Neural cell (in vitro differentiated cells): ENCODE measurements around the gene URAD. TPM values are rescaled to one million over a fixed set of nuclear protein-coding genes. Genes with fewer than 3 reads are reported as not detected.

Experiments
- H2AFZ ChIP-seq: fragments of 200-600, 300-800 bp; sonication (generic), shearing (Covaris generic); 2 replicates; pipeline ENCODE4 v1.6.0; 2014; ENCODE audit warnings: low read depth, mild to moderate bottlenecking, antibody characterized with exemption, low read length, moderate library complexity
- H3F3A ChIP-seq: fragments of 200-600 bp; shearing (Covaris generic); 2 replicates; pipeline ENCODE4 v1.6.1; 2016; ENCODE audit warnings: mild to moderate bottlenecking, moderate library complexity, mixed read lengths, antibody characterized with exemption, low read length; ENCODE audit not compliant: insufficient read depth, poor library complexity, severe bottlenecking
- H3K27ac ChIP-seq: fragments of 200-600, 300-800 bp; sonication (generic), shearing (Covaris generic); 2 replicates; pipeline ENCODE4 v1.5.1; 2014; ENCODE audit warnings: mild to moderate bottlenecking, low read length, moderate library complexity
- H3K27me3 ChIP-seq: fragments of 300-800, 200-600 bp; sonication (generic), shearing (Covaris generic); 2 replicates; pipeline ENCODE4 v1.6.0; 2014; ENCODE audit warnings: mild to moderate bottlenecking, low read depth, low read length, moderate library complexity; ENCODE audit not compliant: insufficient read depth
- H3K36me3 ChIP-seq: fragments of 300-800, 200-600 bp; sonication (generic), shearing (Covaris generic); 2 replicates; pipeline ENCODE4 v1.5.1; 2014; ENCODE audit warnings: mild to moderate bottlenecking, antibody characterized with exemption, low read length, moderate library complexity; ENCODE audit not compliant: insufficient read depth
- H3K4me2 ChIP-seq: fragments of 300-800, 200-600 bp; sonication (generic), shearing (Covaris generic); 2 replicates; pipeline ENCODE4 v1.6.0; 2014; ENCODE audit warnings: mild to moderate bottlenecking, low read length
- H3K4me3 ChIP-seq: fragments of 300-800, 200-600 bp; sonication (generic), shearing (Covaris generic); 2 replicates; pipeline ENCODE4 v1.5.1; 2014; ENCODE audit warnings: mild to moderate bottlenecking, low read length, moderate library complexity
- H3K79me2 ChIP-seq: fragments of 200-600 bp; shearing (Covaris generic); replicated peaks from 2 replicates; pipeline ENCODE4 v1.6.0; 2014; ENCODE audit warnings: mild to moderate bottlenecking, low read length, moderate library complexity; ENCODE audit not compliant: insufficient read depth
- H3K9ac ChIP-seq: fragments of 300-800, 200-600 bp; sonication (generic), shearing (Covaris generic); 2 replicates; pipeline ENCODE4 v1.6.1; 2016; ENCODE audit warnings: mild to moderate bottlenecking, low read length, mixed read lengths
- H3K9me2 ChIP-seq: fragments of 200-600 bp; shearing (Covaris generic); 2 replicates; pipeline ENCODE4 v1.6.1; 2016; ENCODE audit warnings: mild to moderate bottlenecking, low read length, mixed read lengths; ENCODE audit not compliant: insufficient read depth
- H3K9me3 ChIP-seq: fragments of 200-600, 300-800 bp; sonication (generic), shearing (Covaris generic); 2 replicates; pipeline ENCODE4 v1.6.1; 2016; ENCODE audit warnings: mild to moderate bottlenecking, mixed run types, low read length, moderate library complexity, mixed read lengths
- H4K20me1 ChIP-seq: fragments of 200-600 bp; shearing (Covaris generic); 2 replicates; pipeline ENCODE4 v1.6.1; 2016; ENCODE audit warnings: mild to moderate bottlenecking, mixed run types; ENCODE audit not compliant: insufficient read depth
- EP300 ChIP-seq: fragments of 450-650 bp; conservative IDR thresholded peaks from 2 replicates; pipeline ENCODE4 v1.6.1; 2014; ENCODE audit warnings: antibody characterized with exemption, mild to moderate bottlenecking, moderate library complexity; ENCODE audit not compliant: poor library complexity, severe bottlenecking
- EZH2 ChIP-seq: fragments of 200-600, 300-800 bp; shearing (Covaris generic), sonication (generic); IDR thresholded peaks from 2 replicates; pipeline ENCODE4 v1.6.1; 2014; ENCODE audit warnings: antibody characterized with exemption, low read length, borderline replicate concordance, mild to moderate bottlenecking; ENCODE audit not compliant: insufficient read depth, poor library complexity, severe bottlenecking
- MXI1 ChIP-seq: fragments of 450-650 bp; conservative IDR thresholded peaks from 2 replicates; pipeline ENCODE4 v1.6.1; 2014; ENCODE audit warnings: antibody characterized with exemption, mild to moderate bottlenecking; ENCODE audit not compliant: poor library complexity, severe bottlenecking
- POLR2AphosphoS5 ChIP-seq: IDR thresholded peaks from 2 replicates; pipeline ENCODE4 v1.6.1; 2012
- RAD21 ChIP-seq: fragments of 450-650 bp; conservative IDR thresholded peaks from 2 replicates; pipeline ENCODE4 v1.6.1; 2014; ENCODE audit warnings: antibody characterized with exemption, mild to moderate bottlenecking, moderate library complexity
- SMC3 ChIP-seq: fragments of 450-650 bp; conservative IDR thresholded peaks from 2 replicates; pipeline ENCODE4 v1.6.1; 2014; ENCODE audit warnings: antibody characterized with exemption, mild to moderate bottlenecking, moderate library complexity; ENCODE audit not compliant: poor library complexity
- TAF1 ChIP-seq: IDR thresholded peaks from 2 replicates; pipeline ENCODE4 v1.6.1; 2012; ENCODE audit warnings: low read depth
- polyA plus RNA-seq: library from polyadenylated mRNA; depleted of rRNA; stranded (reverse); fragments of >200 nt; gene quantifications from 2 replicates; pipeline ENCODE4 v1.2.3, GENCODE V29; 2014
- TF ChIP-seq, protein P1 (sequence below): IDR thresholded peaks from 2 replicates; pipeline ENCODE4 v1.6.1; 2012; ENCODE audit warnings: borderline replicate concordance
- TF ChIP-seq, protein P2 (sequence below): fragments of 450-650 bp; IDR thresholded peaks from 2 replicates; pipeline ENCODE4 v1.5.1; 2014; ENCODE audit warnings: antibody characterized with exemption, mild to moderate bottlenecking, moderate library complexity; ENCODE audit not compliant: poor library complexity, severe bottlenecking

URAD gene
- polyA plus RNA-seq, 1 donor from 2014 or later, result not detected

DNA sequence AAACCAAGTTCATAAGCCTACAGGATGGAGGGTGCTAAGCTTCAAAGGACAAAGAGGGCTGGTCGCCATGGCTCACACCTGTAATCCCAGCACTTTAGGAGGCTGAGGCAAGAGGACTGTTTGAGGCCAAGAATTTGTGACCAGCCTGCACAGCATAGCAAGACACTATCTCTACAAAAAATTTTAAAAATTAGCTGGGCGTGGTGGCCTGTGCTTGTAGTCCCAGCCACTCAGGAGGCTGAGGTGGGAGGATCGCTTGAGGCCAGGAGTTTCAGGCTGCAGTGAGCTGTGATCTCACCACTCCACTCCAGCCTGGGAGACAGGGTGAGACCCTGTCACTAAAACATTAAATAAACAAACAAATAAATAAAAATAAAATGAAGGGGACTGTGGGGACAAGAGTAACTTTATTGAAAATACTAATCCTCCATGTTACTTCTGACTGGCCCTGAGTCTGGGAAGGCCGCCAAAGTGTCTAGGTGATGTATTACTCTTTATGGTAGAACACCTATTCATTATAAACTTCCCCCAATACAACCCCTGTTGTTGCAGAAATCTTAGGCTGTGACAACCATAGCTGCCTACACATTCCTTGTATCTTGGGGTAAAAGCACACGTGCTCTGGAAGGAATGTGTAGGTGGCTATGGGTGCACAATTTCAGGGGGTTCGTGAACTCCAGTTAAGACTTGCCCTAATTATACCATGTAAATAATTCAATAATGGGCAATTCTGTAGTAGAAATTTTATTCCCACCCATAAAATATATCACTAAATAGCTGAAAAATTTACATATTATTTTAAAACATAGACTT, 14.6 kb upstream of the URAD start:
- H3K4me2 ChIP-seq, result no peak overlapping the region
- no peaks in the 10 kb centered on the region for H3K79me2 ChIP-seq
- H3K27me3 ChIP-seq, result no peaks in the 10 kb centered on the region
- no peaks in the 10 kb centered on the region for H3F3A ChIP-seq
- H3K36me3 ChIP-seq, result no peaks in the 10 kb centered on the region
- H3K27ac ChIP-seq, result no peak overlapping the region
- no peaks in the 10 kb centered on the region for H3K9me2 ChIP-seq
- no peaks in the 10 kb centered on the region for H3K9me3 ChIP-seq
- no peak overlapping the region for H2AFZ ChIP-seq
- TF ChIP-seq EZH2 (no peak), TAF1 (no peak), EP300 (no peak), MXI1 (no peak), POLR2AphosphoS5 (no peak)
- TF ChIP-seq, protein P1, sequence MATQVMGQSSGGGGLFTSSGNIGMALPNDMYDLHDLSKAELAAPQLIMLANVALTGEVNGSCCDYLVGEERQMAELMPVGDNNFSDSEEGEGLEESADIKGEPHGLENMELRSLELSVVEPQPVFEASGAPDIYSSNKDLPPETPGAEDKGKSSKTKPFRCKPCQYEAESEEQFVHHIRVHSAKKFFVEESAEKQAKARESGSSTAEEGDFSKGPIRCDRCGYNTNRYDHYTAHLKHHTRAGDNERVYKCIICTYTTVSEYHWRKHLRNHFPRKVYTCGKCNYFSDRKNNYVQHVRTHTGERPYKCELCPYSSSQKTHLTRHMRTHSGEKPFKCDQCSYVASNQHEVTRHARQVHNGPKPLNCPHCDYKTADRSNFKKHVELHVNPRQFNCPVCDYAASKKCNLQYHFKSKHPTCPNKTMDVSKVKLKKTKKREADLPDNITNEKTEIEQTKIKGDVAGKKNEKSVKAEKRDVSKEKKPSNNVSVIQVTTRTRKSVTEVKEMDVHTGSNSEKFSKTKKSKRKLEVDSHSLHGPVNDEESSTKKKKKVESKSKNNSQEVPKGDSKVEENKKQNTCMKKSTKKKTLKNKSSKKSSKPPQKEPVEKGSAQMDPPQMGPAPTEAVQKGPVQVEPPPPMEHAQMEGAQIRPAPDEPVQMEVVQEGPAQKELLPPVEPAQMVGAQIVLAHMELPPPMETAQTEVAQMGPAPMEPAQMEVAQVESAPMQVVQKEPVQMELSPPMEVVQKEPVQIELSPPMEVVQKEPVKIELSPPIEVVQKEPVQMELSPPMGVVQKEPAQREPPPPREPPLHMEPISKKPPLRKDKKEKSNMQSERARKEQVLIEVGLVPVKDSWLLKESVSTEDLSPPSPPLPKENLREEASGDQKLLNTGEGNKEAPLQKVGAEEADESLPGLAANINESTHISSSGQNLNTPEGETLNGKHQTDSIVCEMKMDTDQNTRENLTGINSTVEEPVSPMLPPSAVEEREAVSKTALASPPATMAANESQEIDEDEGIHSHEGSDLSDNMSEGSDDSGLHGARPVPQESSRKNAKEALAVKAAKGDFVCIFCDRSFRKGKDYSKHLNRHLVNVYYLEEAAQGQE, result no peak
- TF ChIP-seq, protein P2, sequence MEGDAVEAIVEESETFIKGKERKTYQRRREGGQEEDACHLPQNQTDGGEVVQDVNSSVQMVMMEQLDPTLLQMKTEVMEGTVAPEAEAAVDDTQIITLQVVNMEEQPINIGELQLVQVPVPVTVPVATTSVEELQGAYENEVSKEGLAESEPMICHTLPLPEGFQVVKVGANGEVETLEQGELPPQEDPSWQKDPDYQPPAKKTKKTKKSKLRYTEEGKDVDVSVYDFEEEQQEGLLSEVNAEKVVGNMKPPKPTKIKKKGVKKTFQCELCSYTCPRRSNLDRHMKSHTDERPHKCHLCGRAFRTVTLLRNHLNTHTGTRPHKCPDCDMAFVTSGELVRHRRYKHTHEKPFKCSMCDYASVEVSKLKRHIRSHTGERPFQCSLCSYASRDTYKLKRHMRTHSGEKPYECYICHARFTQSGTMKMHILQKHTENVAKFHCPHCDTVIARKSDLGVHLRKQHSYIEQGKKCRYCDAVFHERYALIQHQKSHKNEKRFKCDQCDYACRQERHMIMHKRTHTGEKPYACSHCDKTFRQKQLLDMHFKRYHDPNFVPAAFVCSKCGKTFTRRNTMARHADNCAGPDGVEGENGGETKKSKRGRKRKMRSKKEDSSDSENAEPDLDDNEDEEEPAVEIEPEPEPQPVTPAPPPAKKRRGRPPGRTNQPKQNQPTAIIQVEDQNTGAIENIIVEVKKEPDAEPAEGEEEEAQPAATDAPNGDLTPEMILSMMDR, result no peak
- no peaks in the 10 kb centered on the region for H4K20me1 ChIP-seq
- no peak overlapping the region for H3K4me3 ChIP-seq
- H3K9ac ChIP-seq, result no peak overlapping the region

DNA sequence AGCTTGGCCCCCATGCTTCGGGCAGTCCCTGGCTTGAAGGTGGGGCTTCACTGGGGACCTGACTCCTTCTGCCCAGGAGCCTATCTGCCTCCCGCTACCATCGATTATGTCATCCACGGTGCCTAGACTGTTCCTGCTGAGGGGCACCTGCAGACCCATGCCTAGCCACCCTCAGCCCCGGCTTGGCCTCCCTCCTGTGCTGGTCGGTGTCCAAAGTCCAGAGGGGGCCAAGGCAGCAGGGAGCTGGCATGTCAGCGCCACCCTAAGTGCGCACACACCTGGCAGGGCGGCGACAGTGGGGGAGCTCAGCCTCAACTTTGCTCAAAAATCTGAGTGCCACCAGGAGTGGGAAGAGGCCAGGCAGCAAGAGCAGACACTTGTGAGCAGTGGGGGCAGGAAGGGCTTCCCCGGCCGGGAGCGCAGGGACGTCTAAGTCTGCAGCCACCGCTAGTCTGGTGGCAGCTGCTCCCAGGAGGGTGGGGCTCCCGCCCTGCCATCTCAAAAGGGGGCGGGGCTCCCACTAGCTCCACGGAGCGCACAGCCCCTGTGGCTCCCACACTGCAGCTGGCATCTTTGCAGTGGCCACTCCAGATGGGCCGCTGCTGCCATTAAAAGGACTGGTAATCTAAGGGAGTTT, 13.5 kb upstream of the URAD start:
- no peaks in the 10 kb centered on the region for H3K27me3 ChIP-seq
- H3K79me2 ChIP-seq, result no peaks in the 10 kb centered on the region
- H2AFZ ChIP-seq, result no peak overlapping the region

More for the DNA sequence above, 13.5 kb upstream of the URAD start:
- no peaks in the 10 kb centered on the region for H4K20me1 ChIP-seq
- H3K9me2 ChIP-seq, result no peaks in the 10 kb centered on the region
- no peak overlapping the region for H3K4me2 ChIP-seq
- H3K9me3 ChIP-seq, result no peaks in the 10 kb centered on the region
- H3K4me3 ChIP-seq, result no peak overlapping the region
- no peaks in the 10 kb centered on the region for H3K36me3 ChIP-seq
- TF ChIP-seq MXI1 (no peak), POLR2AphosphoS5 (no peak), EZH2 (no peak), EP300 (no peak), RAD21 (no peak), SMC3 (no peak), TAF1 (no peak)
- TF ChIP-seq, protein P1, result no peak
- TF ChIP-seq, protein P2, result no peak
- no peaks in the 10 kb centered on the region for H3F3A ChIP-seq
- no peak overlapping the region for H3K9ac ChIP-seq
- no peak overlapping the region for H3K27ac ChIP-seq
